Astrocyte of the cerebellum (primary cell): Measurements from ENCODE around the gene FBN3.

ENCODE experiments used
- DNase-seq: peaks from one replicate; pipeline ENCODE4 v3.0.0-alpha.2; 2011; ENCODE audit warnings: low read depth
- H3K4me3 ChIP-seq: 2 replicates; pipeline ENCODE4 v1.5.1; 2011; ENCODE audit warnings: mild to moderate bottlenecking, low read depth, low read length, moderate library complexity
- CTCF ChIP-seq: IDR thresholded peaks from 2 replicates; pipeline ENCODE4 v1.5.1; 2012; ENCODE audit warnings: low read length, low read depth, moderate library complexity, mild to moderate bottlenecking; ENCODE audit errors: missing control alignments
- in situ Hi-C: cut with HindIII; loops from 2 replicates; pipeline ENCODE4 v1.10.0; 2017; ENCODE audit warnings: low sequenced_read_pairs

FBN3 gene

GRCh38 chr19:8046569-8047165 lies 102.7 kb downstream of the FBN3 start:
- in situ Hi-C loops, result no loop called here
- no peak for TF ChIP-seq CTCF
- no peak overlapping the region for H3K4me3 ChIP-seq
- DNase-seq, result no peak

- no peak for TF ChIP-seq CTCF
- H3K4me3 ChIP-seq, result no peak overlapping the region
- in situ Hi-C loops, result no loop called here
- no peak for DNase-seq
Observed at GRCh38 chr19:8045872-8046568, 103.4 kb downstream of the FBN3 start.

- in situ Hi-C loops, result no loop called here
- no peak for TF ChIP-seq CTCF
- H3K4me3 ChIP-seq, result no peak overlapping the region
- DNase-seq, result no peak
Observed at GRCh38 chr19:8044018-8044417, 105.4 kb downstream of the FBN3 start.

- DNase-seq, result no peak
- no peak overlapping the region for H3K4me3 ChIP-seq
- in situ Hi-C loops, result no loop called here
- TF ChIP-seq CTCF, result no peak
Observed at GRCh38 chr19:8042900-8043299, 106.5 kb downstream of the FBN3 start.

GRCh38 chr19:8041531-8041931 lies 107.9 kb downstream of the FBN3 start:
- no peak for DNase-seq
- no peak for TF ChIP-seq CTCF
- H3K4me3 ChIP-seq, result no peak overlapping the region
- in situ Hi-C loops, result no loop called here

- H3K4me3 ChIP-seq, result no peak overlapping the region
- no peak for TF ChIP-seq CTCF
- DNase-seq, result no peak
- in situ Hi-C loops, result no loop called here
Observed at GRCh38 chr19:8039231-8039630, 110.2 kb downstream of the FBN3 start.
